NCI-H1048 (cell line): ENCODE data around the gene EMILIN1.
"Not testable (repeated sequence)": the region's sequence is repeated elsewhere in the genome, so short reads cannot be mapped to it uniquely, and the experiment has no call there.

ENCODE experiments used
- DNase-seq: peaks from one replicate; lab custom pipeline; 2025; lab: John Stamatoyannopoulos, UW

The EMILIN1 gene

DNA sequence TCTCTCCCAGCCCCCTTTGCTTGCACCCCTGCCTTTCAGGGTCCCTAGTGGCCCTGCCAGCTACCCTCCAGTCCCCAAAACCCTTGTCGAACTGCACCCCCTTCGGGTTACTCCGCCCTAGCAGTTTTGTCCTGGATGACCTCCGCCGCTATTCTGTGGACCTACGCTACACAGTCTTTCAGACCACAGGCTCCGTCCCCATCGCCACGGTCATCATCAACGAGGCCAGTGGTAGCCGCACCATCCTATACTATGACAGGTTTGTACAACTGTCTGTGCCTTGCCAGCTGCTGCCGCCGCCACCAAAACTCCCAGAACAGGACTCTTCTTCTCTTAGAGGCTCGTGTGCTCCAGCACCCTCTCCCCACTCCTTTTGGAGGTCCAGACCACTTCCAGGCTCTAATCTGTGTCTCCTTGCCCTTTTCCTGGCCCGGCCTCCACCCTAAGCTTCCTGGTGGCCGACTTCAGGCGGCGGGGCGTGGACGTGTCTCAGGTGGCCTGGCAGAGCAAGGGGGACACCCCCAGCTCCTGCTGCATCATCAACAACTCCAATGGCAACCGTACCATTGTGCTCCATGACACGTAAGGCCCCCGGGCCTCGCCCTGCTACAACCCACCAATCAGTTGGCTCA, 16.1 kb downstream of the EMILIN1 start:
- no peak for DNase-seq

DNA sequence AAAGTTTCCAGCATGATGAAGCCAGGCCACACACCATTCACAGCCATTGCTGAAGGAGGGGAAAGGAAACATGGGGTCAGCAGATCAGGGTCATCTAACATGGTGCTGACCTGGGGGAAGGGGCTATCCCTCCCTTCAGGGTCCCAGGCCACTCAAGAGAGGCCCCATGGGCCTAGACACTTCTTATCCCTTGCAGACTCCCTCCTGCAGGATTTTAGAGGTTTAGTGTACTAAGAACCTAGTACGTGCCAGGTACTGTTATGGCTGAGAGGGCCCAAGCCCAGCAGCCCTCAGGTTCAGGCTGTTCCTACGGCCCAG, 17.0 kb downstream of the EMILIN1 start:
- DNase-seq: no peak

DNA sequence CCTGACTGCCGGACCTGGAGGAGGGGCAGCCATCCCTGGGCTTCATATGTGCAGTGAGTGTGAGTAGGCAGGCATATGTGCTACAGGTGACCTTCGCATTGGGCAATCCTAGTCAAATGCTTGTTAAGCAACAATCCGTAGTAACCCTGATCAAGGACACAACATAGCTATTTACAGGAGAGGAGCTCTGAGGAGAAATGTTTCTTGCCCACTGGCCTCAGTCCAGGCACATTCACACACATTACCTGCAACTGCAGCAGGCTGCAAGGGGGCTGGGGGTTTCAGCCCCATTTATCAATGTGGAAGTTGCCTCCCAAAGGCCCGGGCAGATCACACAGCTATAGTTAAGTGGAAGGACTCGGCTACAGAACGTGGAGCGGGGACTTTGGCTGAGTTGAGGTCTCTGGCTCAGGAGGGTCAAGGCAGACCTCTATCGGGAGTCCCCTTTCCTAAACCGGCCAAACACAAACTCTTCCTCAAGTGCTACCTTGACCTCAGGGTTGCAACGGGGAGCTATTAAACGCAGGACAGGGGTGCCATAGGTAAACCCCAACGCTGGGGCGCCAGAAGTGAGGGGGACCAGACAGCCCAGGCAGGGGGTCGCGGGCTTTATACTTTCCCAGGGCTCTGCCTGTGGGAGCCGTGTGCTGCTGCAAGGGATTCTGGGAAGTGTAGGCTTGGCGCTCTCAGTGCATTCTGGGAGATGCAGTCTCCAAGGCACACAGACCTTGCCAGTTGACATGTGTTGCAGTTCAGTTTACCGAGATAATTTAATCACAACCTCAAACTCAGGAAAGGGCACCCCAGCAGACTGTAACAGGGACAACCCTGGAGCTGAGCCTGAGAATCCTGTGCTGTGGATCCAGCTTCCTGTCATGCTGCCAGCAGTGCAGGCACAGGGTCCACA, 17.6 kb downstream of the EMILIN1 start:
- DNase-seq: no peak

DNA sequence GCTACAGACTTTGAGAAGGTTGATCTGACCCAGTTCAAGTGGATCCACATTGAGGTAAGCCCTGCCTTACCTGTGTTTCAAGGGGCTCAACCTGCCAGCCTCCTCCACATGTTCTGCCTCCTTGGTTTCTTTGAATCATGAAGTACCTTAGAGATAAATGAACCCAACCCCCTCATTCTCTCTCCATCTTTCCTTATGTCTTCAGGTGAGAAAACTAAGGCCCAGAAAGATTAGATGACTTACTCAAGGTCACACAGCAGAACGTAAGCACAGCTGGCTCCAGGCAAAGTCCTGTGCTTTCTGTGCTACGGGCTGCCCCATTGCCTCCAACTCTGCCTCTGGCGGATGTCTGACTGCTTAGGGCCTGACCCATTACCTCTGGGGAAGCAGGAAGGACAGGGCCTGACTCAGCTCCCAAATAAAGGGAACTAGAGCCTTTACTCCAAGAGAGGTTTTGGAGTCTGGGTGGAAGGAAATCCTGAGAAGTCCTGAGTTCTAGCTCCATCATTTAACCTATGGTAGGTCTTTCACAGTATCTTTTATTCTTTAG, 18.4 kb downstream of the EMILIN1 start:
- no peak for DNase-seq

DNA sequence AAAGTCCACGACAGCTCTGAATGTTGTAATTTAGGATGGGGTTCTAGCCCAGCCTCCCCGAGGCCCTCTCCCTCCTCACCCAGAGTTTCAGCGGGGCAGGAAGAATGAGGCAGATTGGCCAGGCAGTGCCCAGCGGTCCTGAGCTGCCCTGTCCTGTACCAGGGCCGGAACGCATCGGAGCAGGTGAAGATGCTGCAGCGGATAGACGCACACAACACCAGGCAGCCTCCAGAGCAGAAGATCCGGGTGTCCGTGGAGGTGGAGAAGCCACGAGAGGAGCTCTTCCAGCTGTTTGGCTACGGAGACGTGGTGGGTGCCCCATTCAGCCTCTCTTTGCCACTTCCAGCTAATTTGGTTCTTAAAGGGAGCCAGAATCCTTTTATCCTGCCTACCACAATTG, 18.9 kb downstream of the EMILIN1 start:
- DNase-seq: no peak

DNA sequence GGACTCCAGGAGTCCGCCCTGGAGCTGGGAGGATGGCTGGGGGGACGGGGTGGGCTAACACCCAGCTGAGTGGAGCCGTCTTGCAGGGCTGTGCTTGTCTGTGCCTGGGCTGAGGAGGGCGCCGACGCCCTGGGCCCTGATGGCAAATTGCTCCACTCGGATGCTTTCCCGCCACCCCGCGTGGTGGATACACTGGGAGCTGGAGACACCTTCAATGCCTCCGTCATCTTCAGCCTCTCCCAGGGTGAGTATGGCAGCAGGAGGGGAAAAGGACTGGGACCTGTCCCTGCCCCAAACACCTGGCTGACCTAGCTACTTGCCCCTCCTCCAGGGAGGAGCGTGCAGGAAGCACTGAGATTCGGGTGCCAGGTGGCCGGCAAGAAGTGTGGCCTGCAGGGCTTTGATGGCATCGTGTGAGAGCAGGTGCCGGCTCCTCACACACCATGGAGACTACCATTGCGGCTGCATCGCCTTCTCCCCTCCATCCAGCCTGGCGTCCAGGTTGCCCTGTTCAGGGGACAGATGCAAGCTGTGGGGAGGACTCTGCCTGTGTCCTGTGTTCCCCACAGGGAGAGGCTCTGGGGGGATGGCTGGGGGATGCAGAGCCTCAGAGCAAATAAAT, 21.0 kb downstream of the EMILIN1 start:
- DNase-seq: no peak

DNA sequence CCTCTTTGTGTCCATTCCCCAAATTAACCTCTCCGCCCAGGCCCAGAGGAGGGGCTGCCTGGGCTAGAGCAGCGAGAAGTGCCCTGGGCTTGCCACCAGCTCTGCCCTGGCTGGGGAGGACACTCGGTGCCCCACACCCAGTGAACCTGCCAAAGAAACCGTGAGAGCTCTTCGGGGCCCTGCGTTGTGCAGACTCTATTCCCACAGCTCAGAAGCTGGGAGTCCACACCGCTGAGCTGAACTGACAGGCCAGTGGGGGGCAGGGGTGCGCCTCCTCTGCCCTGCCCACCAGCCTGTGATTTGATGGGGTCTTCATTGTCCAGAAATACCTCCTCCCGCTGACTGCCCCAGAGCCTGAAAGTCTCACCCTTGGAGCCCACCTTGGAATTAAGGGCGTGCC, 21.6 kb downstream of the EMILIN1 start:
- DNase-seq: no peak

DNA sequence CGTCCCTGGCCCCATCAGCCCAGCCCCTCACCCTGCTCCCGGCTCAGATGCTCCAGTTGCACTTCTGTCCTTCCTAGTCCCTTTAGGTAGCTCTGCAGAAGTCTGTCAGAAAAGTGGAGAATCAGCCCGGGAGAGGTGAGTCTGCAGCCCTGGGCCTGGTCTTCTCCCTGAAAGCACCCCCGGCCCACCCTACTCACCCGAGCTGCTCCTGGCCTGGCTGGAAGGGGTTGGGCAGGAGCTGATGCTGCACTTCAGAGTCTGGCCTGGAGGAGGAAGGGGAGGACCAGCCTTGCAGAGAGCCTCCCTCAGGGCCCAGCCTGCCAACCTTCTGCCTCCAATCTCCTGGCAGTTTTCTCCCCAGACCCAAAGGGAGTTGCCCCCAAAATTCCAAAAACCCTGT, 23.9 kb downstream of the EMILIN1 start:
- DNase-seq: no peak

DNA sequence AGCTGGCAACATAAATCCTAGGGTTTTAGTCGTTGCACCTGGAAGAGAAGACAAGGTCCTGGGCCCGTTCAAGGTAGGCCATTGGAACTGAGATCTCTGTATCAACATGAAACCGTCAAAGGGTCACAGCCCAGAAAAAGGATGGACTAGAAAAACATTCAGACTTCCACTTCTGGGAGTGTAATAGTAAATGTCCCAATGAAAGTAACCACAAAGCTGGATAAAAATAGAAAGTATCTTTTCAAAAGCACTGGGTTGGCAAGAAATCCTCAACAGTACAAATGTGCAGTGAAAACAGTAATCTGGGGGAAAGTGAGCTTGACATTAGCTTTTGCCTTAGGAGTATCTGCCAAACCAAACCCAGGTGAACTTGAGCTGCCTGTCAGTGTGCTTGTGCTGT, 27.6 kb downstream of the EMILIN1 start:
- no peak for DNase-seq

DNA sequence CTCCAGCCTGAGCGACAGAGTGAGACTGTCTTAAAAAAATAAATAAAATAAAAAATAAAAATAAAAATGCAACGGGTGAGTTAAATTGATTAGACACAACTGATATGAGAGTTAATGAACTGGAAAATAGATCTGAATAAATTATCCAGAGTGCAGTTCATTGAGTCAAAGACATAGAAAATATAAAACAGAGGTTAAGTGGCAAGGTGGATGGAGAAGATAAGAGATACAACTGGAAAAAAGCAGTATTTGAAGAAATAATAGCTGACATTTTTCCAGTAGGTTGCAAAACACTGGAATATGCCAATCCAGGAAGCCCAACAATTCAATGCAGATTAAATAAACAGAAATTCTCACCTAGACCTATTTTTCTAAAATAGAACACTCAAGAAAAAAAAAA, 29.8 kb downstream of the EMILIN1 start:
- no peak for DNase-seq

DNA sequence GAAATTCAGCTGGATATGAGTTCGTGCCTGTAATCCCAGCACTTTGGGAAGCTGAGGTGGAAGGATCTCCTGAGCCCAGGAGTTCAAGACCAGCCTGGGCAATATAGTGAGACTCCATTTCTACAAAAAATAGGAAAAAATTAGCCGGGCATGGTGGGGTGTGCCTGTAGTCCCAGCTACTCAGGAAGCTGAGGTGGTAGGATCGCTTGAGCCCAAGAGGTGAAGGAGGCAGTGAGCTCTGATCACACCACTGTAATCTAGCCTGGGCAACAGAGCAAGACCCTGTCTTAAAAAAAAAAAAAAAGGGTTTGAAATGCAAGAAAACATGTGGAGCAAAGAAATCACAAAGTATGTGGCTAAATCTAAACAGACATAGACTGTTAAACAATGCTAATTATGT, 30.7 kb downstream of the EMILIN1 start:
- no peak for DNase-seq

DNA sequence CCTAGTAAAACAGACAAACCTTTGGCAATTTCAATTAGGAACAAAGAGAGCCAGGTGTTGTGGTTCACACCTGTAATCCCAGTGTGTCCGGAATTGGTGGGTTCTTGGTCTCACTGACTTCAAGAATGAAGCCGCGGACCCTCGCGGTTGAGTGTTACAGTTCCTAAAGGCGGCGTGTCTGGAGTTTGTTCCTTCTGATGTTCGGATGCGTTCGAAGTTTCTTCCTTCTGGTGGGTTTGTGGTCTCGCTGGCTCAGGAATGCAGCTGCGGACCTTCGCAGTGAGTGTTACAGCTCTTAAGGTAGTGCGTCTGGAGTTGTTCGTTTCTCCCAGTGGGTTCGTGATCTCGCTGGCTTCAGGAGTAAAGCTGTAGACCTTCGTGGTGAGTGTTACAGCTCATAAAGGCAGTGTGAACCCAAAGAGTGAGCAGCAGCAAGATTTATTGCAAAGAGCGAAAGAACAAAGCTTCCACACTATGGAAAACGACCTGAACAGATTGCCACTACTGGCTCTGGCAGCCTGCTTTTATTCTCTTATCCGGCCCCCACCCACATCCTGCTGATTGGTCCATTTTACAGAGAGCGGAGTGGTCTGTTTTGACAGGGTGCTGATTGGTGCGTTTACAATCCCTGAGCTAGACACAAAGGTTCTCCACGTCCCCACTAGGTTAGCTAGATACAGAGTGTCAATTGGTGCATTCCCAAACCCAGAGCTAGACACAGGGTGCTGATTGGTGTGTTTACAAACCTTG, 32.4 kb downstream of the EMILIN1 start:
- not testable (repeated sequence) for DNase-seq

DNA sequence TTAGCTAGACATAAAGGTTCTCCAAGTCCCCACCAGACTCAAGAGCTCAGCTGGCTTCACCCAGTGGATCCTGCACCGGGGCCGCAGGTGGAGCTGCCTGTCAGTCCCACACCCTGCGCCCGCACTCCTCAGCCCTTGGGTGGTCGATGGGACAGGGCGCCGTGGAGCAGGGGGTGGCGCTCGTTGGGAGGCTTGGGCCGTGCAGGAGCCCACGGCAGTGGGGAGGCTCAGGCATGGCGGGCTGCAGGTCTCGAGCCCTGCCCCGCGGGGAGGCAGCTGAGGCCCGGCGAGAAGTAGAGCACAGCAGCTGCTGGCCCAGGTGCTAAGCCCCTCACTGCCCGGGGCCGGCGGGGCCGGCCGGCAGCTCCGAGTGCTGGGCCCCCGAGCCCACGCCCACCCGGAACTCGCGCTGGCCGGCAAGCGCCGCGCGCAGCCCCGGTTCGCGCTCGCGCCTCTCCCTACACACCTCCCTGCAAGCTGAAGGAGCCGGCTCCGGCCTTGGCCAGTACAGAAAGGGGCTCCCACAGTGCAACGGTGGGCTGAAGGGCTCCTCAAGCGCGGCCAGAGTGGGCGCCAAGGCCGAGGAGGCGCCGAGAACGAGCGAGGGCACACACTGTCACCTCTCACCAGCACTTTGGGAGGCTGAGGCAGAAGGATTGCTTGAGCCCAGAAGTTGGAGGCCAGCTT, 33.1 kb downstream of the EMILIN1 start:
- not testable (repeated sequence) for DNase-seq

DNA sequence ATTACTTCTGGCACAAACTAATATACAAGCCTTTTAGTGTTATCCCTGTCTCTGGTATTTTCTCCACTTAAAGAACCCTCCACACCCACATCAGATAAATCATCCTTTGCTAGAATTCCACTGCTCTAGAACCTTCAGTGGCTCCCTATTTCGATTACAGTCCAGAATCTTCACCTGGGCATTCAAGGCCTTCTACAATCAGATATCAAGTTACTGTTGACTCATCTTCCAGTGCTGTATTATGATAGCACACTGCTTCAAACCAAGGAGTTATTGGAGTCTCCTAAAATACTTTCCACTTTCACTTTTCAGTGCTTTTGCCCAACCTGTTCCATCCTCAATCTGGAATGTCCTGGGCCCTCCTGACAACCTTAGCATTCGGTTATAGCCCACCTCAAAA, 37.1 kb downstream of the EMILIN1 start:
- no peak for DNase-seq

DNA sequence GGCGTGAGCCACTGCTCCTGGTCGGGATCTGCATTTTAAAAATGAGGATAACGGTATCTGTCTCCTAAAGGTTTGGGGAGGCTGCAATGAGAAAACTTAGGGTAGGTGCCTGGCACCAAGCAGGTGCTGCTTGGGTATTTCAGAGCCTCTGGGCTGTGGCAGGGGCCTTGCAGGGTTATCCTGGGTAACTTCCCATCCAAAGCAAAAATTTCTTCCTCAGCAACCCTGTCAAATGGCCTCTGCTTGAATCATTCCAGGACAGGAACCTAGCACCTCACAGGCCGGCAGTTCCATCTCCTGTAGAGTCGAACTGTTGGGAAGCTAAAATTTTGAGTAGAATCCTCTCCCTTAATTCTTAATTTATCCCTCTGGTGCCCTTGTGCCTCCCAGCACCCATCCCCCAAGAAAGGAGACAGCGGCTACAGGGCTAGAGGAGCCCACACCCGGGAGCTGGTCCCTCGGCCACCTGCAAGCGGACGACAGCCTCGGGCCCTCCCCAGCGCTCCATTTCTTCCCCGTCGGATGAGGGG, 39.6 kb downstream of the EMILIN1 start:
- no peak for DNase-seq

DNA sequence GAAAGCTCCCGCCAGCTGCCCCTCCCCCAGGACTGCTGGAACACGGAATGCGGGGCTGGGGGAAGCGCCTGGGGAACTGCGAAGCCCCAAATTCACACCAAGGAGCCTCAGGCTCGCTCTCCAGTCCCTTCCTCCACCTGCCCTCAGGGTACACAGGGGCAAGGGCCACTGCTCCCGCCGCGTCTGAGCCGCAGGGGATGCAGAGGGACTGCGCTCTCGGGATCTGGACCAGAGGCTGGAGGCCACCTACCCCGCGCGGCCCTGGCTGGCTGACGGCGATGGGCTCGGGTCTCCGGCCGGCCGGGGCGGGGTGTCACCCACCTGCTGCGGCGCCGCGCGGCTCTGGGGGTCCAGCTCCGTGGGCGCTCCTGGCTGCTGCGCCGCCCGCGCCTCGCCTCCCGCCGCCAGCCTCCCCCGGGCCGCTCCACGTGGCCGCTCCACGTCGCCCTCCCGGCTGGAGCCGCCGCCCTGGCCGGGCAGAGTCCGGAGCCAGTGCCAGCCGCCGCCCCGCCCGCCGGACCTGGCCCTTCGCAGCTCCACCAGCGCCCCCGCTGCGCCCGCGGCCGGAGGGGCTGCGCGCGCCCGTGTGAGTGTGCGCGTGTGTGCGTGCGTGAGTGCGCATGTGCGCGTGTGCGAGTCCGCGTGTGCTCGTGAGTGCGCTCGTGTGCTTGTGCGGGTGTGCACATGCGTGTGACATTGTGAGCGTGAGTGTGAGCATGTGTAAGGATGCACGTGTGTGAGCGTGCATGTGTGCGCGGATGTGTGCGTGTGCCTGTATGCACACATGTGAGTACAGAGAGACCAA, 40.3 kb downstream of the EMILIN1 start, which contains the start of gene CGREF1:
Gene CGREF1 (minus strand): TSS at position 604 of the 805 bp plus-strand sequence. CDS start 14,762 bp downstream, outside the sequence.
- DNase-seq: no peak

DNA sequence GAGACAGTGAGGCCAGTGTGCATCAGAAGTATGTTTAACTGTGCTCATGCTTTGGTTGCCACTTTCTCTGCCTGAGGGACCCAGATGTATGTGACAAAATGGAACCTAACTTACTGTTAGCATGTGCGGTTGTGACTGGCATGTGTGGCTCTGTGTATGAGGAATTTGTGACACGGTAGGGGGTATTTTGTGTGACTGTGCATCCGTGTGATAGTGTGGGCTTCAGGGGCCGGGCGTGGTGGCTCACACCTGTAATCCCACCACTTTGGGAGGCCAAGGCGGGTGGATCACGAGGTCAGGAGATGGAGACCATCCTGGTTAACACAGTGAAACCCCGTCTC, 40.9 kb downstream of the EMILIN1 start:
- not testable (repeated sequence) for DNase-seq

DNA sequence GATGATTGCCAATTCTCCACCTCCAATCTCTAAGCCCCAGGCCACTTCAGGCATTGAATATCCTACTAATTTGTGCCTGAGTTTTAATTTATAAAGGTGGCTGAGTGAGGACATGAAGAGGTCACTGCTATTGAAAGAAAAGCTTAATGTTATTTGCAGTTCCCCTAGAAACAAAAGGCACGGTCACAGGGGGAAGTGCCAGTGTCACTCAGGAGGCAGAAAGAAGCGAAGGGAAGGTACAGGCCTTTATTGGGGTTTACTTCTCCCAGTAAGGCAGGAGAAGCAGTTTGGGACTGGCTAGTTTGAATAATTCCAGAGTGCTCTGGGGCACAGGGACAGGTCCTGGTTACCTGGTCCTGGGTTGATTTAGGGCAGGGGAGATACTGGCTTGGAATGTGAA, 43.5 kb downstream of the EMILIN1 start:
- DNase-seq: no peak

DNA sequence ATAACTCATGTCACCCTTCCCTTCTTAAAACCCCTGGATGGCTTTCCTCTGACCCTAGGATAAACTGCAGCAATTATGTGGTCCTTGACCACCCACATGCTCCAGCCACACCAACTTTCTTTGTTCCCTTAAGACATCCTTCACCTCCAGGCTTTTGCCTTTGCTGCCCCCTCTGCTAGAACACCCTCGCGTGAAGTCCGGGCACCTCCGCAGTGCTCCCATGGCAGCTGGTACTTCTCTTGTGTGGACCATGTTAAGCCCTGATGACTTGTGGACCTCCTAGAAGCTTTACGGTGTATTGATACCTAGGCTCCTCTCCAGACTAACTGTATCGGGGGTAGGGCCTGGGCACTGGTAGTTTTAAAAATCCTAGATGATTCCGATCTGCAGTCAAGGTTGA, 44.4 kb downstream of the EMILIN1 start:
- DNase-seq: no peak
